Stimulated activated CD4-positive, alpha-beta T cell treated with anti-CD3 and anti-CD28 coated beads, Interleukin-12 subunit alpha, Interleukin-12 subunit beta, amount 100 ng/mL, for 4 hours (primary cell): Measurements from ENCODE around the gene BOD1L1.
A peak's percentile ranks its signal among the peaks of the same experiment; 100 is the strongest.

Experiments
- DNase-seq: peaks from one replicate; pipeline ENCODE4 v3.0.0-alpha.2; 2020

The BOD1L1 gene

GRCh38 chr4:13555325-13555724 lies 72.2 kb downstream of the BOD1L1 start:
- no peak for DNase-seq

DNA sequence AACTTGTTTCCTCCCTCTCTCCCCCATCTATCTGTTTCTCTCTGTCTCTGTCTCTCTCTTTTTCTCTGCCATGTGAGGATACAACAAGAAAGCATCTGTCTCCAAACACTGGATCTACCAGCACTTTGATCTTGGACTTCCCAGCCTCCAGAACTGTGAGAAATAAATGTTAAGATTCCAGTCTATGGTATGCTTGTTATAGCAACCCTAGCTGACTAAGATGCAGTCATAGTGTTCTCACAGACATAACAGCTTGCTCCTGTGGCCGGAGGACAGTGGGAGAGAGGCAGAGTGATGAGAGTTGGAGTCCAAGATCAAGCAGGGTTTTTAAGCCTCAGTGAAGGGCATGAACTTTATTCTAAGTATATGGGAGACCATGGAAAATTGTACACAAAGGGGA lies 74.4 kb downstream of the BOD1L1 start:
- no peak for DNase-seq

DNA sequence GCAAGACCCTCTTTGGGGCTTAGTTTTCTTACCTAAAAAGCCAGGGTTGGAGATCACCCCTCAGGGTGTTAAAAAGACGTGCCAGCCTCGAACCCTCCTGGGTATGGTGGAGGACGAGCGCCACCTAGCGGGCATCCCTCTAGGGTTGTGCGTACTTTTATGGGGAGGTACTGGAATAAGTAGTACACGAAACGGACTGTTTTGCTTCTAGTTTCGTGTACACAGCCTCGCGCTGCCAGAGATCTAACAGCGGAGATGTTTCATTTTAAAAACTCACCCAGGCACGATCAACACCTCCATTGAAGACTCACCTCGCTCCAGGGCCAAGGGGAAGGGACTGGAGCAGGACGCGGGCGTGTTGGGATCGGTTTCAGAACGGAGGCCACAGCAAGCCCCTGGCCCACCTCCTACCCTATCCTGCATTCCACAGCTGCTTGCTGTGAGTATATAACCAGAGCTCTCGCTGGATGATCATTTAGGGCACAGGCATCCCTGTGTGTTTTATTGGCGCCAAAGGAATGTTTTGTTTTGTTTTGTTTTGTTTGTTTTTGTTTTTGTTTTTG lies 78.5 kb downstream of the BOD1L1 start:
- DNase-seq, result peak; percentile 89

DNA sequence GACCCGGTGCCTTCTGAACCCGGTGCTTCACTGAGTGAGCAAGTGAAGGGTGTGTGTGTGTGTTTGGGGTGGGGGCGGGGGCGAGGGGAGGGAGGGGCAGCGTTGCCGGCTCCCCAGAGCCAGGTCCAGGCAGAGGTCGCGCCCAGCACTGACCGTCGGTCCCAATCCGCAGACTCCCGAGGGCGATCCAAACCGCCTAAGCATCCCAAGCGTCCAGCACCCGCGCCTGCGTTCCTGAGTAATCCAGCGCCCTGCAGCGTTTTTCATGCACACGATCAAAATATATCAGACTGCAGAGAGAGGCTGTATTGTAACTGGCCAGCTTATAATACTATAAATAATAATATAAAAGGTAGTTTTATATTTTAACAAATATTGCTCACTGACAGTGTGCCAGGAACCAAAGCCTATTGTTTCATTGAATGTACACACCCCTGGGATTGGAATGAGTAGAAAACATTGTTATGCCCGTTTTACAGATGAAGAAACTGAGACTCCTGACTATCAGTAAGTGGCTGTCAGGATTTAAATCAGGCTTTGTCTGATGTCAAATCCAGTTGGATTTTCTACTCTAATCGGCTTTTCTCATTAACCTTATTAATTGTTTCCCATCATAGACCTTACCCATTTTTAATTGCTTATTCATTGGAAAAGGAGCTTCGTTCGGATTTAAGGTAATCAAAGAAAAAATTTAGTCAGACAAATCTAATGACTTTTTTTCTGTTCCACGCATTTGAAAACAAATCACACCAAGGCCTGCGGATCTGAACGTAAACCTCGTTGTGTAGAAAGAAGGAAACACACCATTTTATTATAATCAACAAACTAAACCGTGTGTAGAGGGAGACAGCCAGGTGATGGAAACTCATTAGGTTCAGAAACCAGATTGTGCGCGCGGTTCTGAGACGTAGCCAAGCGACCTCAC lies 79.2 kb downstream of the BOD1L1 start:
- DNase-seq, result no peak

- DNase-seq, result no peak
Measured at GRCh38 chr4:13547485-13548041, 80.0 kb downstream of the BOD1L1 start.

DNA sequence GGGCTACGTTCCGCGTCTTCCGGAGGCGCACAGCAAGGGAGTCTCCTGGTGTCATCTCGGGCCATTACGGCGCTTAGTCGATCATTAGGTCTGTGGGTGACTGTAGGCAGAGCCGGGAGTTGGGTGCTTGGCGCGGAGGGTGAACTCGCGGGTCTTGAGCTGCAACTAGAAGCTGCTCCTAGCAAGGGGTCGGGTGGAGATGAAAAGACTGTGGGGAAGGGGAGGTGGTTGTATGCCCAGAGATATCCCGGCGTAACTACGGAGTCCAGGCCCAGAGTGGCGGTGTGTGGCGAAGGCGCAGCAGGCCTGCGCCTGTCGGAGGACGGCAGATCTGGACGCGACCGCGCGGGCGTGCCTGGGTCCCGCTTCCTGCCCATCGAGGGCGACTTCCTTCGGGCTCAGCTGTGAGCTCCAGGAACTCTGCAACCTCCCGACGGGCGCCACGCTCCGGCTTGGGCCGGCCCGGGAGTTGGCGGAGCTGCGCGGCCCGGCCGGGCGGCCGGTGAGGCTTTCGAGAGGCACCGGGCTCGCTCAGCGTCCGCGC lies 80.5 kb downstream of the BOD1L1 start:
- DNase-seq, result no peak

- DNase-seq, result no peak
Measured at GRCh38 chr4:13546142-13546940, 81.2 kb downstream of the BOD1L1 start.

GRCh38 chr4:13545394-13545808 lies 82.1 kb downstream of the BOD1L1 start:
- no peak for DNase-seq

DNA sequence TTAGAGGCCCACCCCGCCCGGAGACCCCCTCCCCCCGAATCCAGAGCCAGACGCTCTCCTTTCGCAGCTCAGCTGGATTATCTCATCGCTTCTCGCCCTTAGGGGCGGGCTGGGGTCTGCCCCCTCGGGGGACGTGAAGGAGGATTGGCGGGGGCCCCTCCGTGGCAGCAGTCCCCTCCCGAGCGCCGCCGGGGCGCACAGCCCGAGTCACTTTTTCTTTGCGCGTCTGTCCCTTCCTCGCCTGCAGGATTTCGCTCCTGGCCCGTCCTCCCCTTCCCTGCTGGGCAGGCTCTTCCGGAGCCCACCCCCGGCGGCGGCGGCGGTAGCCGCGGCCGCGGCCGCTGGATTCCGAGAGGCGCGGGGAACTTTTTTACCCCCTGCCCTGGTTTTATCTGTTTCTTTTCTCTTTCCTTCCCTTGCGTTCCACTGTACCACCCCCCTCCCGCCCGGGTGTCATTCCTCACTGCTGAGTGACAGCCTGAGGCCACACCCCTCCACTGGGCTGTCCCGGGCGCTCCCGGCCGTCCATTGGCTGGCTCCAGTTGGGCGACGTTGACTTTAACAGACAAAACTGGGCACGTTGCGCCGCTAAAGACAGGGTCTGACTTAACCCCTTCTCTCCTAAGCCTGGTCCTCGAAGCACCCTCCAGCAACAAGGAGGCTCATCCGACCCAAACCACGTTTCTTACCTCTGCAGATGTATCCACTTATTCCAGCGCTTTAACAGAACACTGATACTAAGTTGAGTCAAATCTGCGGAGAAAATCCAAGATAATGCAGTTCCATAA lies 82.7 kb downstream of the BOD1L1 start:
- DNase-seq, result peak; percentile 43

DNA sequence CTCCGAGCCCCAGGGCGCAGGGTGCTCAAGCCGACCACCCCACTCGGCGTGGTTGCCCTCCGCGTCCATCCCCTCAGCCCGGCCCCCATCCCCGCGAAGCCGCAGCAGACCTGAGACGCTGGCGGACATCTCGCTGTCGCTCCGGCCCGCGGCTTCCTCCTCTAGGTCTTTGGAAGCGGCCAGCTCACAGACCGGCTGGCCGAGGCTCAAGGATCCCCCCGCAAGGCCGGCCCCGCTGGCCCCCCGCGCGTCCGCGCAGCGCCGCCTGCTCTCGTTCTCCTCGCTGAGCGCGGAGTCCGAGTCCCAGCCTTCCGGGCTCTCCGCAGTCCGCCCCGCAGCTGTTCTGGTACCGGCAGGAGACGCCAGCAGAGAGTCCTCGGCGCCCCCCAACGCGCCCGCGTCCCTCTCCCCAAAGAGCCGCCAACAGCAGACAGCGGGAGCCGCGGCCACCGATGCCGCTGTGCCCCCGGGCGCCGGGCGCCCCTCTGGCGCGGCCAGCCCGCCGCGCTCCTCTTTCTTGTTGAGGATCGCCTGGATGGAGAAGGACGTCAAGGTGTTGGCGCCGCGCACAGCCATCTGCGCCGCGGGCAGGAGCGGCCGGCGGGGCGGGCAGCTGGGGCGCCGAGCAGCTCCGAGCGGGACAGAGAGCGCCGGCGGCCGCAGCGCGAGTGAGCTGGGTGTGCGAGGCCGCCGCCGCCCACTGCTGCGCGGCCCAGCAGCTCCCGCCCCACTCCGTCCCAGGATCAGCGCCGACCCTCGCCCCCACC lies 83.5 kb downstream of the BOD1L1 start, which contains the start of gene NKX3-2:
NKX3-2 (minus strand) TSS at position 670 of the 767 bp plus-strand sequence; CDS start at position 576, 94 bp downstream.
- no peak for DNase-seq

GRCh38 chr4:13543032-13543838 lies 84.3 kb downstream of the BOD1L1 start:
- DNase-seq, result no peak

- DNase-seq, result no peak
Measured at GRCh38 chr4:13542577-13543031, 84.9 kb downstream of the BOD1L1 start.

GRCh38 chr4:13541720-13542576 lies 85.6 kb downstream of the BOD1L1 start:
- no peak for DNase-seq

DNA sequence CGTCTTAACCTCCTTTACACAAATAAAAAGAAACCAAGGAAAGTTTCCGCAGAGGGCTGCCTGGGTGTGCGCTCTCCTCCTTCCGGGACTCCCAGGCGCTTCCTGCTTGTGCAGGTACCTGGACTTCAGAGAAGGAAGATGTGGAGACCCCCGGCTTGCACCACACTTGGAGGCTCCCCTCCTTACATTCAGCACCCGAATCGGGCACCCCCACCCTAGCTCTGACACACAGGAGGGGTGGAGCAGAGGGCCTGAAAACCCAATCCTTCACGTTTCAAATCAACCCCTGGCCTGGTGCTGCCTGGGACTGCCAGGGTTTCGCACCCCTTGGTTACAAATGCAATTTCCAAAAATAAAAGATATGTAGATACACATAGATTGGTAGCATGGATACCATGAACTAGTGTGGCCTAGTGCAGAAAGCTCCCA lies 86.3 kb downstream of the BOD1L1 start:
- DNase-seq, result no peak

GRCh38 chr4:13540446-13541175 lies 86.9 kb downstream of the BOD1L1 start:
- DNase-seq, result no peak

DNA sequence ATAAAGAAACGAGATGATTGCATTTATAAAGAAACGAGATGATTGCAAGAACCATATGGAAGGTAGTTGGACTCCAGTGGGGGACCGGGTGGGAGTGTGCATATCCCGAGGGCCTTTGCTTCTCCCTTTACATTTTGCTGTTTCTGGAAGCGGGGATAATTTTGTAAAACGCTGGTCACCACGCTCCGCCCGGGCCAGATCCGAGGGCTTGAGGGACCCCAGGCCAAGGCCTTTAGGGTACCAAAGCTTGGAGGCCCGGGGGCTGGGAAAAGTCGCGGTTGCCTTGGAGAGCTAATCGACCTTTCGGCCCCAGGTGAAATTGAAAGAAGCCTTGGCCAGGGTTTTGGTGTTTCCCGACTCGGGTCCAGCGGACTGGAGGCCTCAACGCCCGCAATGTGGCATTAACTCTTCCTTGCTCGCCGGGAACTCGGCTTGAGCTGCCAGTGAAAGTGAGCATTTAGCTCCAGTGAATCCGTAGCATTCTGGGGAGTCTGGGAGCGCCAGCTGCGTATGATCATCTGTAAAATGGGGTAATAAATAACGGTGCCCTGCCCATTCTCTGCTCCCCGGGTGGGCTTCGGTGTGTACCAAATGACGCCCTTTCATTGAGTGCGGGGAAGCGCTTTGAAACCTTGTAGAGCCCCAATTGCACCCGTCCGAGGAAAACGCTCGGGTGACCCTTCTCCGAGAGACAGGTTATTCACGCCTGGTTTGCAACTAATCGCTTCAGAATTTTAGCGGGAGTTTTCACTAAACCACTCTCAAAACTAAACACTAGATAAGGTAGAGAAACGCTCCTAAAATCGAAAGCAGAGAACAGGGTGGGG lies 87.7 kb downstream of the BOD1L1 start:
- no peak for DNase-seq

GRCh38 chr4:13539047-13539618 lies 88.4 kb downstream of the BOD1L1 start:
- DNase-seq, result no peak
